ENCODE results near the gene ESRRG.
A peak's percentile ranks its signal among the peaks of the same experiment; 100 is the strongest.

DNA sequence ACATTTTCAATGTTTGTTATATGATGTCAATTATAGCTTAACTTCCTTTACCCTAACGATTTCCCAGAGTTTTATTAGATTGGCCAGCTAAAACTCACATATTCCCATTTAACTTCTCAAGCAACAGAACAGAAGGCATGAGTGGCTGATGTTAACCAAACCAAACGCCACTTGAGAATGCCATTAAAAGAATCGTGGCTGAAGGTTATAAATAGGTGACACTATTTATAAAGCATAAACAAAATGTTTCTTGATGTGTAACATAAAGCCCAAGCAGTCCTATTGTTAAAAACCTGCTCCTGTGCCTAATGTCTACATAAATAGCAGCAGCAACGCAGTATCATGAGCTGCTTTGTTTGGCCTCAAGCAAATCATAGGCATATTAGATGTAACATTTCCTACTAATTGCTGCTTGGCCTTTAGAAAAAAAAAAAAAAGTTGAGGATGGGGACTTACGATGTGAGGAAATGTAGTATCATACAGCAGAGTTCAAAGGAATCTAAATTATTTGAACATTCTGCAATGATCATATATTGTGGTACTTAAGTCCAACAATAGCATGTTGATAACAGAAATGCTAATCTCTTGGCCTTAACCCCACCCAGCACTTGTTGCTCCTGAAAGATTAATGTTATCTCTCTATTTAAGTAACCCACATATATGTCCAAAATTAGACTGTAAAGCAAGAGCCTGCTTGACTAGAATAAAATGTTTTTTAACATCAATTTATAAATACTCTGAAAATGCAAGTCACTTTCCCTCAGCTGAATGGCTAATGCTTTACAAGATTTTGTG is 106.0 kb downstream of the ESRRG start:
- TF ChIP-seq RARB (CRISPR knock-in tag; IDR thresholded peaks at IDR 0.05) (no peak), CSDC2 (CRISPR knock-in tag; IDR thresholded peaks at IDR 0.05) (no peak), SNAI2 (CRISPR knock-in tag; IDR thresholded peaks at IDR 0.05) (no peak), OSR1 (CRISPR knock-in tag; IDR thresholded peaks at IDR 0.05) (no peak), ZNF565 (CRISPR knock-in tag; conservative IDR thresholded peaks at IDR 0.05; ENCODE audit: low read depth) (no peak), ZFP3 (CRISPR knock-in tag; IDR thresholded peaks at IDR 0.05) (no peak), ZC3H10 (CRISPR knock-in tag; IDR thresholded peaks at IDR 0.05) (peak; percentile 44; the same call in 1 of the 2 replicates)
- TF ChIP-seq, protein P1, sequence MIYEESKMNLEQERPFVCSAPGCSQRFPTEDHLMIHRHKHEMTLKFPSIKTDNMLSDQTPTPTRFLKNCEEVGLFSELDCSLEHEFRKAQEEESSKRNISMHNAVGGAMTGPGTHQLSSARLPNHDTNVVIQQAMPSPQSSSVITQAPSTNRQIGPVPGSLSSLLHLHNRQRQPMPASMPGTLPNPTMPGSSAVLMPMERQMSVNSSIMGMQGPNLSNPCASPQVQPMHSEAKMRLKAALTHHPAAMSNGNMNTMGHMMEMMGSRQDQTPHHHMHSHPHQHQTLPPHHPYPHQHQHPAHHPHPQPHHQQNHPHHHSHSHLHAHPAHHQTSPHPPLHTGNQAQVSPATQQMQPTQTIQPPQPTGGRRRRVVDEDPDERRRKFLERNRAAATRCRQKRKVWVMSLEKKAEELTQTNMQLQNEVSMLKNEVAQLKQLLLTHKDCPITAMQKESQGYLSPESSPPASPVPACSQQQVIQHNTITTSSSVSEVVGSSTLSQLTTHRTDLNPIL (CRISPR knock-in tag; IDR thresholded peaks at IDR 0.05; ENCODE audit: low read depth), result no peak
- TF ChIP-seq, protein P2, sequence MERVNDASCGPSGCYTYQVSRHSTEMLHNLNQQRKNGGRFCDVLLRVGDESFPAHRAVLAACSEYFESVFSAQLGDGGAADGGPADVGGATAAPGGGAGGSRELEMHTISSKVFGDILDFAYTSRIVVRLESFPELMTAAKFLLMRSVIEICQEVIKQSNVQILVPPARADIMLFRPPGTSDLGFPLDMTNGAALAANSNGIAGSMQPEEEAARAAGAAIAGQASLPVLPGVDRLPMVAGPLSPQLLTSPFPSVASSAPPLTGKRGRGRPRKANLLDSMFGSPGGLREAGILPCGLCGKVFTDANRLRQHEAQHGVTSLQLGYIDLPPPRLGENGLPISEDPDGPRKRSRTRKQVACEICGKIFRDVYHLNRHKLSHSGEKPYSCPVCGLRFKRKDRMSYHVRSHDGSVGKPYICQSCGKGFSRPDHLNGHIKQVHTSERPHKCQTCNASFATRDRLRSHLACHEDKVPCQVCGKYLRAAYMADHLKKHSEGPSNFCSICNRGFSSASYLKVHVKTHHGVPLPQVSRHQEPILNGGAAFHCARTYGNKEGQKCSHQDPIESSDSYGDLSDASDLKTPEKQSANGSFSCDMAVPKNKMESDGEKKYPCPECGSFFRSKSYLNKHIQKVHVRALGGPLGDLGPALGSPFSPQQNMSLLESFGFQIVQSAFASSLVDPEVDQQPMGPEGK (CRISPR knock-in tag; IDR thresholded peaks at IDR 0.05; ENCODE audit: borderline replicate concordance), result no peak
- TF ChIP-seq, protein P3, sequence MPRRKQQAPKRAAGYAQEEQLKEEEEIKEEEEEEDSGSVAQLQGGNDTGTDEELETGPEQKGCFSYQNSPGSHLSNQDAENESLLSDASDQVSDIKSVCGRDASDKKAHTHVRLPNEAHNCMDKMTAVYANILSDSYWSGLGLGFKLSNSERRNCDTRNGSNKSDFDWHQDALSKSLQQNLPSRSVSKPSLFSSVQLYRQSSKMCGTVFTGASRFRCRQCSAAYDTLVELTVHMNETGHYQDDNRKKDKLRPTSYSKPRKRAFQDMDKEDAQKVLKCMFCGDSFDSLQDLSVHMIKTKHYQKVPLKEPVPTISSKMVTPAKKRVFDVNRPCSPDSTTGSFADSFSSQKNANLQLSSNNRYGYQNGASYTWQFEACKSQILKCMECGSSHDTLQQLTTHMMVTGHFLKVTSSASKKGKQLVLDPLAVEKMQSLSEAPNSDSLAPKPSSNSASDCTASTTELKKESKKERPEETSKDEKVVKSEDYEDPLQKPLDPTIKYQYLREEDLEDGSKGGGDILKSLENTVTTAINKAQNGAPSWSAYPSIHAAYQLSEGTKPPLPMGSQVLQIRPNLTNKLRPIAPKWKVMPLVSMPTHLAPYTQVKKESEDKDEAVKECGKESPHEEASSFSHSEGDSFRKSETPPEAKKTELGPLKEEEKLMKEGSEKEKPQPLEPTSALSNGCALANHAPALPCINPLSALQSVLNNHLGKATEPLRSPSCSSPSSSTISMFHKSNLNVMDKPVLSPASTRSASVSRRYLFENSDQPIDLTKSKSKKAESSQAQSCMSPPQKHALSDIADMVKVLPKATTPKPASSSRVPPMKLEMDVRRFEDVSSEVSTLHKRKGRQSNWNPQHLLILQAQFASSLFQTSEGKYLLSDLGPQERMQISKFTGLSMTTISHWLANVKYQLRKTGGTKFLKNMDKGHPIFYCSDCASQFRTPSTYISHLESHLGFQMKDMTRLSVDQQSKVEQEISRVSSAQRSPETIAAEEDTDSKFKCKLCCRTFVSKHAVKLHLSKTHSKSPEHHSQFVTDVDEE (CRISPR knock-in tag; IDR thresholded peaks at IDR 0.05), result no peak
- TF ChIP-seq, protein P4, sequence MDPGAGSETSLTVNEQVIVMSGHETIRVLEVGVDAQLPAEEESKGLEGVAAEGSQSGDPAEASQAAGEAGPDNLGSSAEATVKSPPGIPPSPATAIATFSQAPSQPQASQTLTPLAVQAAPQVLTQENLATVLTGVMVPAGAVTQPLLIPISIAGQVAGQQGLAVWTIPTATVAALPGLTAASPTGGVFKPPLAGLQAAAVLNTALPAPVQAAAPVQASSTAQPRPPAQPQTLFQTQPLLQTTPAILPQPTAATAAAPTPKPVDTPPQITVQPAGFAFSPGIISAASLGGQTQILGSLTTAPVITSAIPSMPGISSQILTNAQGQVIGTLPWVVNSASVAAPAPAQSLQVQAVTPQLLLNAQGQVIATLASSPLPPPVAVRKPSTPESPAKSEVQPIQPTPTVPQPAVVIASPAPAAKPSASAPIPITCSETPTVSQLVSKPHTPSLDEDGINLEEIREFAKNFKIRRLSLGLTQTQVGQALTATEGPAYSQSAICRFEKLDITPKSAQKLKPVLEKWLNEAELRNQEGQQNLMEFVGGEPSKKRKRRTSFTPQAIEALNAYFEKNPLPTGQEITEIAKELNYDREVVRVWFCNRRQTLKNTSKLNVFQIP (CRISPR knock-in tag; IDR thresholded peaks at IDR 0.05; ENCODE audit: borderline replicate concordance, low read depth), result no peak

Data from SK-N-SH treated with all-trans-retinoic acid at 6 μM for 48 hours (cell line).